22Rv1 (cell line): ENCODE measurements around the gene XPO5.

Experiments used
- H3K27ac ChIP-seq: fragments of 450-650 bp; 2 replicates; pipeline ENCODE4 v1.5.1; 2017
- ZFX ChIP-seq: fragments of 450-650 bp; IDR thresholded peaks from 2 replicates; pipeline ENCODE4 v1.6.1; 2017; ENCODE audit warnings: antibody characterized with exemption, borderline replicate concordance
- TF ChIP-seq, protein P1 (sequence below): fragments of 450-650 bp; IDR thresholded peaks from 2 replicates; pipeline ENCODE4 v1.5.1; 2017; ENCODE audit warnings: mild to moderate bottlenecking

The XPO5 gene

DNA sequence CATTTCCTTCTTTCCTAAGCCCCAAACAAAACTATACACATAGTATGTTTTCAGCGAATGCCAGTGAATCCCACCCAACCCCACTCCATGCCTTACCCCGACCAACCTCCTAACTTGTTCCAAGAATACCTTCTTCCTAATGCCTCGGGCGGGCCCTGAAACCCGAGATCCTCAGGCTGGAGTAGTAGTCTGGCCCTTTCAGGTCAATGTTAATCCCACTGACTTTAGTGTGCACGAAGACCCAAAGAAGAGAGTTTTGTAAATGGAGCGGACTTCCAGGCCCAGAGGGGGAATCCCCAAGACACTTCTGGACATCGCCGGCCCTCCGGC lies 59.5 kb downstream of the XPO5 start:
- peak overlapping the region; percentile 68 for H3K27ac ChIP-seq
- TF ChIP-seq, protein P1, sequence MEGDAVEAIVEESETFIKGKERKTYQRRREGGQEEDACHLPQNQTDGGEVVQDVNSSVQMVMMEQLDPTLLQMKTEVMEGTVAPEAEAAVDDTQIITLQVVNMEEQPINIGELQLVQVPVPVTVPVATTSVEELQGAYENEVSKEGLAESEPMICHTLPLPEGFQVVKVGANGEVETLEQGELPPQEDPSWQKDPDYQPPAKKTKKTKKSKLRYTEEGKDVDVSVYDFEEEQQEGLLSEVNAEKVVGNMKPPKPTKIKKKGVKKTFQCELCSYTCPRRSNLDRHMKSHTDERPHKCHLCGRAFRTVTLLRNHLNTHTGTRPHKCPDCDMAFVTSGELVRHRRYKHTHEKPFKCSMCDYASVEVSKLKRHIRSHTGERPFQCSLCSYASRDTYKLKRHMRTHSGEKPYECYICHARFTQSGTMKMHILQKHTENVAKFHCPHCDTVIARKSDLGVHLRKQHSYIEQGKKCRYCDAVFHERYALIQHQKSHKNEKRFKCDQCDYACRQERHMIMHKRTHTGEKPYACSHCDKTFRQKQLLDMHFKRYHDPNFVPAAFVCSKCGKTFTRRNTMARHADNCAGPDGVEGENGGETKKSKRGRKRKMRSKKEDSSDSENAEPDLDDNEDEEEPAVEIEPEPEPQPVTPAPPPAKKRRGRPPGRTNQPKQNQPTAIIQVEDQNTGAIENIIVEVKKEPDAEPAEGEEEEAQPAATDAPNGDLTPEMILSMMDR = no peak
- TF ChIP-seq ZFX = no peak

DNA sequence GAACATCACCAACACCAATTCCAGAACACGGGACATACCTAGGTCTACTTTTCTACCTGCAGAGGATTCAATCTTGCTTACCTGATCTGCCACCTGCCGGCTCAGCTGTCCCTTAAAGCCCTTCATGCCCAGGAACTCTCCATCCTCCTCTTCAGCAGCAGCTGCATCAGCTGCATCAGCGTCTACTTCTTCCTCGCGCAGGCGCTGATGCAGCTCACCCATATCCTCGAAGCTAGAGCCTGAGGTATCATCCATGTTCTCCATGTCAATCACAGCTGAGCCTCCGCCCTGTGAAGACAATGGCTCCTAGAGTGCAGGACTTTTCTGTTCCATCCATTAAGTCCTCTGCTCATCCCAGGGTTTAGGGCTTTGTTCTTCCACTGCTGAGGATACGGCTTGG lies 60.0 kb downstream of the XPO5 start:
- H3K27ac ChIP-seq = peak overlapping the region; percentile 68; the same call in 1 of the 2 replicates
- no peak for TF ChIP-seq ZFX
- TF ChIP-seq, protein P1 = no peak

DNA sequence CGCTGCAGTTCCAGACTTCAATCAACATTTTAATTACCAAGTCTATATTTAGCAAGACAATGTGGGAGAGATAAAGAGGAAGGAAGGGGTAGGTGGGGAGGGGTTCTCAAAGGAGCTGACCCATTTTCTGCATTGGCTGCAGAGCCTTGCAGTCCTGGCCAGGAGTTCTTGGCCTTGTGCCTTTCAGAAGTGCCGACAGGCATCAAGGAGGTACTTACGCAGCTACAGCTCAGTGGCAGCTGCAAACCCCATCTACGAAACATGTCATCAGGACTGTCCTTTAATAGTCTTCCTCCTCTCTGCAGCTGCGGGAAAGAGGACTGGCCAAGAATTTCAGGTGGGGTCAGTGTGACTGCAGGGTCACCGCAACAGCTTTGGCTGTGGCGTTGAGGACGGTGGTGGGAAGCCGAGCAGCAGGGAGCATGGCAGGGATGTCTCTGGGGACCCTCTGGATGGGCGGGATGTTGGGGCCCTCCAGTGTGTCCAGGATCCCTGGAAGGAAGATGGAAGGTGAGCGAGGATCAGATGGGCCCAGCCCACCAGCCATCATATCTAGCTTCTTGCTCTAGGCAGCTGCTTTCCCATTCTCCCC lies 63.9 kb downstream of the XPO5 start:
- H3K27ac ChIP-seq = peak overlapping the region; percentile 93
- TF ChIP-seq, protein P1 = no peak
- no peak for TF ChIP-seq ZFX

DNA sequence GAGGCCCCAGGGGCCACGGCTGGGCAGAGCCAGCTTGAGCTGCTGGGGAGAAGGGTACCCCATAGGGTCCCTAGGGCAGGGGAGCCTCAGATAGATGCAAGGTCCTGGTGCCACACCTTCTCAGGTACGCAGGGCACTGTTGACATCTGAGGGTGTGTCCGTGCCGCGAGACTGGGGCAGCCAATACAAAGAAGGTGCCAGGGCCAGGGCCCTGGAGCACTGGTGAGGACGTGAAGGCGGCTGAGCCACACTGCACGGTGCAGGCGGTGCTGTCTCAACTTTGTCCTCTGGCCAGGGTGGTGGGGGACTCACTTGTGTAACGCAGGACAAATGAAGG lies 65.0 kb downstream of the XPO5 start:
- no peak for TF ChIP-seq ZFX
- TF ChIP-seq, protein P1 = no peak
- H3K27ac ChIP-seq = peak overlapping the region; percentile 93

DNA sequence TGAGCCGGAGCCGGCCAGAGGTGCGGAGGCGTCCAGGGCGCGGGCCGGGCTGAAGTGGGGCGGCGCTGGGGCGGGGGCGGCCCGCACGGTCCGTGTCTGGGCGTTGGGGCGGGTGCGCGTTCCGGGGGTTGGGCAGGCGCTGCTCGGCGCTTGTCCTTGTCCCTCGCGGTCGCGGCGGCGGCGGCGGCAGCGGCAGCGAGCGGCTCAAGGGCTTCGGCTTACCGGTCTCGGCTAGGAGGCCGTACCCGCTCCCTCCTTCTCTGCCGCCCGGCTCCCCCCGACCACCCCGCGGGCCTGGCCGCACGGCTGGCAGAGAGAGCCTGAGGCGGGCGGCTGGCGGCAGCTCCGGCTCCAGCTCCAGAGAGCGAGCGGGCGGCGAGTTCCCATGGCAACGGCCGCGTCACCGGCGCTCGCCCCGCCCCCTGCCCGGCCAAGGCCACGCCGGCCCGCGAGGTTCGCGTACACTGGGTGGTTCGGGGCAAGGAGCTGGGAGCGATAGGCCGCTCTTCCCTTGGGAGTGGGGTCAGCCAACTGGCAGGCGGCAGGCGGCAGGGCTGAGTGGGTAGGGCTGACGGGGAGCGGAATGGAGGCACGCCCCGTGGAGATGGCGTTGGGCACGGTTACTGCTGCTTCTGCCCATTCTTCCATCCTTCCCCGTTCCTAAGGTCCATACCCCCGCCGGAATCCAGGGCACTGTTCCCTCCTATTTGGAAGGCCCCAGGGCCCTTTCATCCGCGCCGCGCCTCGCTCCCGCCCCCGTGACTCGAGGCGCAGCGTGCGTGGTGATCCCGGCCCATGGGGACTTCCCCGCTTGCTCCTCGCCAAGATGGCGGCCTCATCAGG lies 65.6 kb downstream of the XPO5 start, which contains the start of gene LRRC73:
TSS of gene LRRC73 (minus strand) at position 363 of the 843 bp plus-strand sequence. CDS start 561 bp downstream, outside the sequence.
- H3K27ac ChIP-seq = peak within 1 kb of the TSS; percentile 93
- TF ChIP-seq, protein P1 = no peak
- TF ChIP-seq ZFX = no peak

DNA sequence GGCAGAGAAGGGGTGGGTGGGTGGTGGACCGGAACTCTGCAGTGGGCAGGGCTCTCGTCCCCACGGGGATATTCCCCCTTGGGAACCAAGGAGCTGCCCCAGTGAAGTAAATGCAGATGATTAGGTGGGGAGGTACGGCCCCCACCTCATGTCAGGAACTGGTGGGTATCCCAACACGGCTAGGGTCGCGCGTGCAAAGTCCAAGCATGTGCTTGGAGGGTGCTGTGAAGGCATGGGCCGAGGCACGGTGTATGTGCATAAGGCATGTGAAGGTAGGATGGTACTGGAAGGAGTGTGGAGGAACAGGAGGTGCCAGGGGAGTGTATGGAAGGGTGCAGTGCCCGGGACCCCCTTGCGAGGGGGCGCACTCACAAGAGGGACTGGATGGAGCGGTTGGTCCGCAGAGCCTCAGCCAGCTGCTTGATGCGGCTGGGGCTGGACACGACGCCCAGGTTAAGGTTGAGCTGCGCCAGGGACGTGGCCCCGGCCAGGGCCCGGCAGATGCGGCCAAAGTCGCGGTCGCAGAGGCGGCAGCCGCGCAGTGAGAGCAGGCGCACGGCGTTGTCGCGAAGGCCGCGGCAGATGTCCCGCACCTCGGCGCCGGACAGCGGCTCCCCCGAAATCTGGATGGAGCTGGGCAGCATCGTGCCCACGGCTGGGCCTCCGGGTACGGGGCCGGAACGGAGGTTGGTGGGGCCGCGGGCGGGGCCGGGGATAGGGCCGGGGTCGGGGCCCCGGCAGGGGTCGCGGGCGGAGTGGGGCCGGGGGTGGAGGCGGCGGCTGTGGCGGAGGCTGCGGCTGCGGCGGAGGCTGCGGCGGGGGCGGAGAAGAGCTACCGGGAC lies 66.5 kb downstream of the XPO5 start:
- H3K27ac ChIP-seq = peak overlapping the region; percentile 93
- no peak for TF ChIP-seq ZFX
- TF ChIP-seq, protein P1 = no peak
